ENCODE results near the gene SPATA22.
A peak's percentile ranks its signal among the peaks of the same experiment; 100 is the strongest.
"Not testable (repeated sequence)": the region's sequence is repeated elsewhere in the genome, so short reads cannot be mapped to it uniquely, and the experiment has no call there.

Gene SPATA22

GRCh38 chr17:3474212-3474611, 2.6 kb upstream of the SPATA22 start:
- peak; percentile 51 for DNase-seq (ENCODE audit: low read depth)

GRCh38 chr17:3472137-3472536, 518 bp upstream of the SPATA22 start:
- DNase-seq (ENCODE audit: low read depth), result no peak

GRCh38 chr17:3469529-3469928, 2.1 kb downstream of the SPATA22 start:
- no peak for DNase-seq (ENCODE audit: low read depth)

DNA sequence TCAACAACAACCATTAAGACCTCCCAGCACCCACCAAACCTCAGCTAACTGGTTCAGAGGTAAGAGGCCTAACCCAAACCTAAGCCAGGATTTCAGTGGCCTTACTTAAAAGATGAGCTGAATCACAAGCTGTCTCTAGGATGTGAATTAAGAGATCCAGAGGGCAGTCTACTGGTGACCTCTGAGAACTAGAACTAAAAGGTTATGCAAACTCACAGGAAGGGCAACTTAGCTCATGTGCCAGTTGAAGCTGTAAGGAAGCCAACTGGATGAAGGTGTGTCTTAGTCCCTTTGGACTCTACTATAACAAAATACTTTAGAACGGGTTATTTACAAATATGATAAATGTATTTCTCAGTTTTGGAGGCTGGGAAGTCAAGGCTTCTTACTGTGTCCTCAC, 5.3 kb downstream of the SPATA22 start:
- not testable (repeated sequence) for DNase-seq (ENCODE audit: low read depth)

- no peak for DNase-seq (ENCODE audit: low read depth)
Observed at GRCh38 chr17:3448059-3448665, 23.5 kb downstream of the SPATA22 start.

- DNase-seq (ENCODE audit: low read depth), result no peak
Observed at GRCh38 chr17:3447625-3448024, 24.0 kb downstream of the SPATA22 start.

- no peak for DNase-seq (ENCODE audit: low read depth)
Observed at GRCh38 chr17:3440451-3440850, 31.2 kb downstream of the SPATA22 start.

GRCh38 chr17:3438368-3438767, 33.3 kb downstream of the SPATA22 start:
- DNase-seq (ENCODE audit: low read depth), result no peak

GRCh38 chr17:3433741-3434140, 37.9 kb downstream of the SPATA22 start, which contains the start of gene OR1E2:
Gene OR1E2 (minus strand): TSS chr17:3433841. CDS start chr17:3433841, 0 bp downstream.
- DNase-seq (ENCODE audit: low read depth), result no peak

GRCh38 chr17:3433215-3433614, 38.4 kb downstream of the SPATA22 start:
- not testable (repeated sequence) for DNase-seq (ENCODE audit: low read depth)

GRCh38 chr17:3418222-3418621, 53.4 kb downstream of the SPATA22 start:
- DNase-seq (ENCODE audit: low read depth), result no peak

- no peak for DNase-seq (ENCODE audit: low read depth)
Observed at GRCh38 chr17:3415610-3416009, 56.0 kb downstream of the SPATA22 start.

DNA sequence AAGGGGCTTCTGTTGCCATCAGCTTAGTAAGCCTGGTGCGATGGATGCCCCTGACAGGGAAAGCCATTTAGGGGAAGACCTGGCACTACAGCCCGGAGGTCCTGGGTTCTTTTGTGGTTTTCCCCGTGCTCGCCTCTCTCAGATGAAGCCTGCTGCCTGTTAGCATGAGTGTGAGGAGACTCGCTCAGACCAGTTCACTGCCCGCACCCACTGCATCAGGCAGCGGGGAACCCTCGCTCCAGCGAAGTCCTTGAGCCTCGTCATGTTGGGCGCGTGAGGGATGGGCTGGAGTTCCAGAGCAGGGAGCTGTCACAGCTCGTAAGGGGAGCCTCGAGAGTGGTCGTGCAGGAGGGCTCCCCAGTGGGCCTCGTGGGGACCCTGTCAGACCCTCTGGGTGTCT, 59.4 kb downstream of the SPATA22 start:
- DNase-seq (ENCODE audit: low read depth), result not testable (repeated sequence)

GRCh38 chr17:3411070-3411469, 60.5 kb downstream of the SPATA22 start, which contains the start of gene OR3A3:
Gene OR3A3 (plus strand): TSS chr17:3411370.
- DNase-seq (ENCODE audit: low read depth), result no peak

DNA sequence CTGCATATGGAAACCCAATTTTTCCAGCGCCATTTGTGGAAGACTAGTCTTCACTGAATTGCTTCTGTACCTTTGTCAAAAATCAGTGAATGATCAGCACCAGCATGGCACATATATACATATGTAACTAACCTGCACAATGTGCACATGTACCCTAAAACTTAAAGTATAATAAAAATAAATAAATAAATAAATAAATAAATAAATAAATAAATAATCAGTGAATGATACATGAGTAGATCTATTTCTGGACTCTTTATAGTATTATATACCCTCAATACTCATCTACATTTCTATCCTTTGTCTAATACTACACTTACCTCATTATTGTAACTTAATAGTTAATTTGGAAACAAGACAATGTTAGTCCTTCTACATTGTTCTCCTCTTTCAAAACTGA, 67.8 kb downstream of the SPATA22 start:
- DNase-seq (ENCODE audit: low read depth), result not testable (repeated sequence)

DNA sequence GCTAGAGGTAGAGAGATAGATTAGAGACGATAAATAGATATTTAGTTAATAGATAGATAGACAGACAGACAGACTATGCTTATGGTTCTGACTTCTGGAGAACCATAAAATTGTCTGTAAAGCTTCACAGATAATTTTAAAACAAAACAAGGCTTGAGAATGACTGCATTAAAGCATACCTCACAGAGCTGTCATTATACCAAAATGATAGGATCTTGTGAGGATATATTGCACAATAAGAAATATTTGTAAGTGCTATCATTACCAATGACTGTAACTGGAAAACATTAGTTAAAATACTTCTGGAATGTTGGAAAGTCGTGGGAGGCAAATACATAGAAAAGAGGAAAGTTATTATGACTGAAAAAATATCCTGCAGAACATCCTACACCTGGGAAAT, 69.8 kb downstream of the SPATA22 start:
- DNase-seq (ENCODE audit: low read depth), result no peak

DNA sequence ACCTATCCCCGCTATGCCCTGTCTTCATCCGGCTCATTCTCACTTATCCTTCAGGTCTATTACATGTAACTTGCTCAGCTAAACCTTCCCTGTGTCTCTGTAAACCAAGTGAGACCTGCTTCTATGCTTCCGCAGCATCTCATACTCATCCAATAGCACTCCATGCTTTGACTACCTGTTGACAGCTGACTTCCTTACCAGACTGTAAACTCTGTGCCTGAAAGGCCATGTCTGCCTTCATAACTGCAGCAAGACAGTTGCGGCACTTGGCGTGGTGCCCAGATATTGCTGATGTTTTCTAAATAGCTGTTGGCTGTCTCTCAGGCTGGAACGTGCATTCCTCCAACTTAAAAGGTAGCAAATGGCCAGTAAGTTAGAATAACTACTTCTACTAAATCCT, 71.6 kb downstream of the SPATA22 start:
- DNase-seq (ENCODE audit: low read depth), result no peak

- DNase-seq (ENCODE audit: low read depth), result no peak
Observed at GRCh38 chr17:3398310-3398709, 73.3 kb downstream of the SPATA22 start, which contains the start of gene OR1E1. Gene OR1E1 (minus strand): TSS chr17:3398410. CDS start chr17:3398410, 0 bp downstream.

GRCh38 chr17:3397801-3398200, 73.8 kb downstream of the SPATA22 start:
- DNase-seq (ENCODE audit: low read depth), result not testable (repeated sequence)

Measured in fibroblast of gingiva (primary cell).